Gastroesophageal sphincter (tissue), 3 donors: ENCODE results near the gene CLDN4.

Experiments used
- EP300 ChIP-seq: sonication (generic); formaldehyde crosslinking; IDR thresholded peaks from one replicate; pipeline ENCODE4 v1.6.1; 2017; ENCODE audit warnings: antibody characterized with exemption, mild to moderate bottlenecking
- POLR2AphosphoS5 ChIP-seq: sonication (generic); formaldehyde crosslinking; IDR thresholded peaks from one replicate; pipeline ENCODE4 v1.6.1; 2017; ENCODE audit warnings: antibody characterized with exemption
- TF ChIP-seq, protein P1 (sequence below), 4 experiments: fragments of 200-600 bp in 2 of 4; fragments of 450-650 bp in 2 of 4; sonication (generic) in 1 of 4; IDR thresholded peaks; one replicate each; pipeline ENCODE4 v1.5.1; 2017 to 2019; ENCODE audit warnings: antibody characterized with exemption in 4 of 4, mild to moderate bottlenecking in 2 of 4, moderate library complexity in 2 of 4

GRCh38 chr7:73861305-73861704, 30.5 kb downstream of the CLDN4 start:
- no peak for TF ChIP-seq EP300
- no peak for TF ChIP-seq POLR2AphosphoS5
- TF ChIP-seq, protein P1, sequence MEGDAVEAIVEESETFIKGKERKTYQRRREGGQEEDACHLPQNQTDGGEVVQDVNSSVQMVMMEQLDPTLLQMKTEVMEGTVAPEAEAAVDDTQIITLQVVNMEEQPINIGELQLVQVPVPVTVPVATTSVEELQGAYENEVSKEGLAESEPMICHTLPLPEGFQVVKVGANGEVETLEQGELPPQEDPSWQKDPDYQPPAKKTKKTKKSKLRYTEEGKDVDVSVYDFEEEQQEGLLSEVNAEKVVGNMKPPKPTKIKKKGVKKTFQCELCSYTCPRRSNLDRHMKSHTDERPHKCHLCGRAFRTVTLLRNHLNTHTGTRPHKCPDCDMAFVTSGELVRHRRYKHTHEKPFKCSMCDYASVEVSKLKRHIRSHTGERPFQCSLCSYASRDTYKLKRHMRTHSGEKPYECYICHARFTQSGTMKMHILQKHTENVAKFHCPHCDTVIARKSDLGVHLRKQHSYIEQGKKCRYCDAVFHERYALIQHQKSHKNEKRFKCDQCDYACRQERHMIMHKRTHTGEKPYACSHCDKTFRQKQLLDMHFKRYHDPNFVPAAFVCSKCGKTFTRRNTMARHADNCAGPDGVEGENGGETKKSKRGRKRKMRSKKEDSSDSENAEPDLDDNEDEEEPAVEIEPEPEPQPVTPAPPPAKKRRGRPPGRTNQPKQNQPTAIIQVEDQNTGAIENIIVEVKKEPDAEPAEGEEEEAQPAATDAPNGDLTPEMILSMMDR (IDR thresholded peaks at IDR 0.05) = no peak
